HG02885 (cell line): ENCODE data around the gene SSH2.
"Not testable (repeated sequence)": the region's sequence is repeated elsewhere in the genome, so short reads cannot be mapped to it uniquely, and the experiment has no call there.

ENCODE experiments used
- ATAC-seq: cut with Tn5 transposase; IDR thresholded peaks from one replicate; pipeline ENCODE4 v1.9.1; 2021; ENCODE audit warnings: mild to moderate bottlenecking; ENCODE audit not compliant: unreplicated experiment, poor library complexity

Gene SSH2

GRCh38 chr17:29753845-29754439, 176.1 kb downstream of the SSH2 start:
- no peak for ATAC-seq

DNA sequence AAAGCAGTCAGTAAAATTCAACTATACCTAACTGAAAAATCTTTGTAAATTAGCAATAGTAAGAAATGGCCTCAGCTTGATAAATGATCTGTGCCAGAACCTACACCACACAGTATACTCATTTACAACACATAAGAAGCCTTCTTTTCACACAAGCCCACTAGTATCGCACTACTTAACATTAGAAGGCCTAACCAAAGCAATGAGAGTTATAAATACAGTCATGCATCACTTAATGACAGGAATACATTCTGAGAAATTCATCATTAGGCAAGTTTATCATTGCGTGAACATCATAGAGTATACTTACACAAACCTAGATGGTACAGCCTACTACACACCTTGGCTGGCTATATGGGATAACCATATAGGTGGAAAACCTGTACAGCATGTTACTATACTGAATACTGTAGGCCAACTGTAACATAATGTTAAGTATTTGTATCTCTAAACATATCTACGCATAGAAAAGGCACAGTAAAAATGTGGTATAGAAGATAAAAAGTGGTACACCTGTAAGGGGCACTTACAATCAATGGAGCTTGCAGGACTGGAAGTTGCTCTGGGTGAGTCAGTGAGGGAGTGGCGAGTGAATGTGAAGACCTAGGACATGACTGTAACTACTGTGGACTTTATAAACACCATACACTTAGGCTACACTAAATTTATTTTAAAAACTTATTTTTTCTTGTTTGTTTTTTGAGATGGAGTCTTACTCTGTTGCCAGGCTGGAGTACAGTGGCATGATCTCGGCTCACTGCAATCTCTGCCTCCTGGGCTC, 180.8 kb downstream of the SSH2 start:
- ATAC-seq = no peak

DNA sequence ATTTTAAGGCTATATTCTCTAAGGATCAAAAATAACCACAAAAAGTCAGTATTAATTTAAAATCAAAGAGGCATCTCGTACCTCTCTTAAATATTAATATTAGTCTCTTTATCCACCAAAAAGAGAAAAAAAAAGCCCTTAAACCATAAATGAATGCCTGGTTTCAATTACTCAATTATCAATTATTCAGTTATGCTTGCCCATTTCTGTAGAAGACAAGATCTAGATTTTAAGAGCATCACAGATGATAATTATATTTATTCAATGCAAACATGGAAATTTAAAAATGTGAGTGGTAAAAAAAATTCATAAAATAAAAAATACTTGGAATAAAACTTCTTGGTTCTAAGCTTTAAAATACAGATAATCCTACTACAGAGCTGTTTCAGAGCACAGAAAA, 181.6 kb downstream of the SSH2 start:
- ATAC-seq = no peak

- ATAC-seq = no peak
Measured at GRCh38 chr17:29747660-29748059, 182.4 kb downstream of the SSH2 start.

DNA sequence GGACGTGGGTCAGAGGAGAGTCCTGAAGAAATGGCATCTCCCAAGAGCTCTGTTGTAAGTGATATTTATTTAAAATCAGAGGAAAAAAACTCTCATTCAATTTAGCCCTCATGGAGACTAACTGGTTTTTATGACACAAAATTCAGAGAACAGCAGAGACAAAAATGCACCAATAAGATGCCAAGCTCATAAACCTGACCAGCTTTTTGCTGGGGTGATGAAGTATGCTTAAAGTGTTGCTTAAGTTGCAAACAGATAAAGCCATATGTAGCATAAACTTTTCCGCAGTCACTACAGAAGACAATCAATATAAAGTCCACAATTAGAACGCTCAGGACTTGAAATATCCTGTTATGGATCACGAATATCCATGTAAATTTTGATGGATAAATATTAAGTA, 183.4 kb downstream of the SSH2 start:
- no peak for ATAC-seq

DNA sequence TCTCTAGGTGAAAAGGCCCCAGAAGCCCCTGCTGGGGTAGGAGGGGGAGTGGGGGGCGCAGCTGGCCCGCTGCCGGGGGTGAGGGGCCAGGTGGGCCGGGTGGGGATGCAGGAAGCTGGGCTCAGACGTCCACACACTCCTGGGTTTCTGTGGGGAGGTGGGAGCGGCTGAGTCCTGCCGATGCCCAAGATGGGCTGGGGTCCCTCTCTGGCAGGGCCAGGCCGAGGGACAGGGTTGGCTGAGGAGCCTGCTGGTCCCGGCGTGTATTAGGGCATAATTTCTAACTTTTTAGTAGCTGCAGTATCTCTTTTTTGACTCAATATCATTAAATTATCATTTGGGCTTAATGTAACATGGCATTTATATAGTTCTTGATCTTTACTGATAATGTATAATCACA, 185.9 kb downstream of the SSH2 start:
- no peak for ATAC-seq

DNA sequence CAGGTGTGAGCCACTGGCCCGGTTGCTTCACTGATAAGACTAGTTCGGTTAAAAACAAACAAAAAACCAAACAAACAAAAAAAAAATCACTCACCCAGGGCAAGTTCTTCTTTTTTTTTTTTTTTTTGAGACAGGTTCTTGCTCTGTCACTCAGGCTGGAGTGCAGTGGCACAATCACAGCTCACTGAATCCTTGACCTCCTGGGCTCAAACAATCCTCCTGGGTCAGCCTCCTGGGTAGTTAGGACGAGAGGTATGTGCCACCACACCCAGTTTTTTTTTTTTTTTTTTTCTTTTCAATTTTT, 187.9 kb downstream of the SSH2 start:
- no peak for ATAC-seq

- no peak for ATAC-seq
Measured at GRCh38 chr17:29740017-29740416, 190.0 kb downstream of the SSH2 start.

DNA sequence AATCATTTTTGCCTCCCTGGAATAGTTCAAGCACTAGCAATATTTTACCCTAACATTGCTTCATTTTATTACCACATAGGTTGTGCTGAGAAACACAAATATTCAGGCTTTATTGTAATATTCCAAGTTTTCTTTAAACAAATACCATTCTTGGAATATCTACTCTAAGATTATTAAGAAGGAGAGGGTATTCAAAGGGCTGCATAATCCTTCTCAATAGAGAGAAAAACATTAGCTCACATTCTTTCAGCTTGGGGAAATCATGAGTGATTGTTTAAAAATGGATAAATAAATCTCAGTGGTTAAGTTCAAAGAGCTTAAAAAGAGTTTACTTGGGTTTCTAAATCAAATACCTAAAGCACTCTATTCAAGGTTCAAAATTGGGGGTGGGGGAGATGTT, 195.4 kb downstream of the SSH2 start:
- ATAC-seq = no peak

- ATAC-seq = no peak
Measured at GRCh38 chr17:29733166-29733565, 196.9 kb downstream of the SSH2 start.

GRCh38 chr17:29732613-29733012, 197.4 kb downstream of the SSH2 start:
- no peak for ATAC-seq

GRCh38 chr17:29732209-29732608, 197.8 kb downstream of the SSH2 start:
- ATAC-seq = no peak

GRCh38 chr17:29731589-29731929, 198.5 kb downstream of the SSH2 start:
- no peak for ATAC-seq

- ATAC-seq = no peak
Measured at GRCh38 chr17:29728490-29728889, 201.5 kb downstream of the SSH2 start.

DNA sequence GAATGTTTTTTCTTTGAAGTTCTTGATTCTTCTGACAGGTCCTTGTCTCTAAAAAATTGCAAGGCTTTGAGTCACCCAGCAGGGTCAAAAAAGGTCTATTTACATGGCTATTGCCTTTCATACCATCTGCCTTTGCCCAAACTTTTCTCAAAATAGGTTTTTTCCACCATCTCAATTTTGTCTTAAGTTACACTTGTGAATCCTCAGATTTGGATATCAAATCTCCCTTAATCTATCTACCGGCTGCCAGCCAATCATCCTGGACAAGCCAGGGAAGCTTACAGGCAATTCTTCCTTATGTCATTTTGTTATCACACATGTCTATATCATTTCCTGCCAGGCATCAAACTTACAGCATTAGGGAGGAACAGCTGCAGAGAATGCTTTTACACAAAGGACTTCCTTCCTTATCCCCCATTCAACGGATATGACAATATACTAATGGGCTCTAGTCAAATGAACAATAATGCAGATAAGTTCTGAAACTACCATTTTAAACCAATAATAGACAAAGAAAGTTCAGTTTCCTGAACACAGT, 203.2 kb downstream of the SSH2 start:
- no peak for ATAC-seq

DNA sequence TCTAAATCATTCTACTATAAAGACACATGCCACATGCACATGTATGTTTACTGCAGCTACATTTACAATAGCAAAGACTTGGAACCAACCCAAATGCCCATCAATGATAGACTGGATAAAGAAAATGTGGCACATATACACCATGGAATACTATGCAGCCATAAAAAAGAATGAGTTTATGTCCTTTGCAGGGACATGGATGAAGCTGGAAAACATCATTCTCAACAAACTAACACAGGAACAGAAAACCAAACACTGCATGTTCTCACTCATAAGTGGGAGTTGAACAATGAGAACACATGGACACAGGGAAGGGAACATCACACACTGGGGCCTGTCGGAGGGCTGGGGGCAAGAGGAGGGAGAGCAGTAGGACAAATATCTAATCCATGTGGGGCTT, 204.6 kb downstream of the SSH2 start:
- ATAC-seq = not testable (repeated sequence)

DNA sequence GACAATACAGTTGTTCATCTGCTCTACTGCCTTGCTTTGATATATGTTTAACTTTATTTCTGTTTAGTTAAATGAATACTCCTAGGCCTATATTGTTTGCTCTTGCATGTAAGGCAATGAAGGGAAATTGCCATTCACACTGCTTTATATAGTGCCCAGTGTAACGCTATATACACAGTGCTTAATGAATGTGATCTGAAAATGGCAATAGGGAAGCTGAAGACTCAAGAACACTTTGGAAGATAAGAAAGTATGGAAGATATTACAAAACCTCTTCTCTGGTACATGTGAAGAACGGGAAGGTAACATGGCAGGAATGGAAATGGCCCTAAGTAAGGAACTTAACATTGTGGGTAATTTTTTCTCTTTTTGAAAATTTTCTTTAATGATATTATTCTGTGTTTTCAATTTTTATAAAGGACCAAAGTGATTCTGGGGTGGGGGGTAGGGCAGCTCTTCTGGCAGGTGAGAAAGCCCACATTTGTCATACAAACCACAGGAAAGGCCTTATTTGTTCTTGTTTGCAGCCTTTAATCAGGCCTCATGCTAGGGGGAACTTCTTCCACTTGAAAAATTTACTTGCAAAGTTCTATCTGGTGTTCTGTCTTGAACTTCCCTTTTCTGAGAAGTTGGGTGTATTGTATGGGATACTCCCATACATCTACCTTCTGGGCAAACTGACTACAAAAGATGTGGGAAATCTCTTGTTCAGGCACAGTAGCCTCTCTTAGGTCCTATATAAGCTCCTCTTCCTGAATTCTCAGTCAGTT, 206.6 kb downstream of the SSH2 start:
- no peak for ATAC-seq

- ATAC-seq = peak; percentile 74
Measured at GRCh38 chr17:29722411-29723198, 207.4 kb downstream of the SSH2 start.

- no peak for ATAC-seq
Measured at GRCh38 chr17:29720551-29720950, 209.5 kb downstream of the SSH2 start.

- ATAC-seq = no peak
Measured at GRCh38 chr17:29719469-29719868, 210.6 kb downstream of the SSH2 start.
